ENCODE results near the gene GOLGA6L9.
"Not testable (repeated sequence)": the region's sequence is repeated elsewhere in the genome, so short reads cannot be mapped to it uniquely, and the experiment has no call there.

- TF ChIP-seq CTCF (IDR thresholded peaks at IDR 0.05; ENCODE audit: low read length); EZH2 (optimal IDR thresholded peaks at IDR 0.05; ENCODE audit: low read depth, low read length); EZH2phosphoT487 (IDR thresholded peaks at IDR 0.05; ENCODE audit: low read length): not testable (repeated sequence)
Measured at GRCh38 chr15:82387209-82387608, 42.4 kb upstream of the GOLGA6L9 start.

Data from MM.1S (cell line).